ENCODE measurements around the gene SCAMP2.

- no peak for TF ChIP-seq CTCF (IDR thresholded peaks at IDR 0.05)
- no peak for TF ChIP-seq POLR2A (IDR thresholded peaks at IDR 0.05)
These were observed 44.3 kb downstream of the SCAMP2 start for GRCh38 chr15:74828835-74829234.
